Stimulated activated CD4-positive, alpha-beta T cell treated with anti-CD3 and anti-CD28 coated beads, Interleukin-1b, Interleukin-23, amount 100 ng/mL, for 1 hour (primary cell): Measurements from ENCODE around the gene B3GALT5.

ENCODE experiments used
- DNase-seq, 2 donors: peaks; one replicate each; pipeline ENCODE4 v3.0.0-alpha.2; 2020; ENCODE audit warnings: low read depth in 2 of 2

Gene B3GALT5

DNA sequence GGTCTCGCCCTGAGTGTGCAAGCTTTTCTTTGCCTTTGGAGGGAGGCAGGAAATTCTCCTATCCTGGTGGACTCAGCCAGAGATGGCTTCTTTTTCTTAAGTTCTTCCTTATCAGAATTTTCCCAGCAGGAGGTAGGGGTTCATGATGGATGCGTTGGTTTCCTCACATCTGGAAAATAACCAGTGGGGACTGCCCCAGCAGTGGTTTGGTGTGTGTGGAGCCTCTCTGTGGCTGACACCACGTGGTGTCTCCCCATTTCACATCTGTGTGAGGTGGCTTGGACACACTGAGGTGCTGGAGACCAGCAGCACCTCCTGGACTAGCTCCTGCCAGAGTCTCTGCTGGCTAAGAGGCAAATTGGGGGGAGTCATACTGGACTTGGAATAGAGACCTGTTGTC is 32.6 kb downstream of the B3GALT5 start:
- DNase-seq, result no peak

DNA sequence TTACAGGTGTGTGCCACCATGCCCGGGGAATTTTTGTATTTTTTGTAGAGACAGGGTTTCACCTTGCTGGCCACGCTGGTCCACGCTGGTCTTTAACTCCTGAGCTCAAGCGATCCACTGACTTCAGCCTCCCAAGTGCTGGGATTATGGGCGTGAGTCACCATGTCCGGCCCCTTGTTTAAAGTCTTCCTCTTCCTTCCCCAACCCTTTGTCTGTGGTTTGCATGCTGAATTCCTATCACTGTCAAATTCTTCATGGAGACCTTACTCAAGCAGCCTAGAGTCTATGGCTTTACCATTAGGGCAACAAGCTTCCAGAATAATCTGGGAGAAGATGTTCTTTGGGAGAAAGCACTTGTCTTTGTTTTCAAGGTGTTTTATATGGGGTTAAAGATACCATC is 34.7 kb downstream of the B3GALT5 start:
- DNase-seq, result no peak

- DNase-seq, result no peak
Observed at GRCh38 chr21:39648879-39649278, 36.1 kb downstream of the B3GALT5 start.

- DNase-seq, result no peak
Observed at GRCh38 chr21:39649526-39649925, 36.8 kb downstream of the B3GALT5 start.

DNA sequence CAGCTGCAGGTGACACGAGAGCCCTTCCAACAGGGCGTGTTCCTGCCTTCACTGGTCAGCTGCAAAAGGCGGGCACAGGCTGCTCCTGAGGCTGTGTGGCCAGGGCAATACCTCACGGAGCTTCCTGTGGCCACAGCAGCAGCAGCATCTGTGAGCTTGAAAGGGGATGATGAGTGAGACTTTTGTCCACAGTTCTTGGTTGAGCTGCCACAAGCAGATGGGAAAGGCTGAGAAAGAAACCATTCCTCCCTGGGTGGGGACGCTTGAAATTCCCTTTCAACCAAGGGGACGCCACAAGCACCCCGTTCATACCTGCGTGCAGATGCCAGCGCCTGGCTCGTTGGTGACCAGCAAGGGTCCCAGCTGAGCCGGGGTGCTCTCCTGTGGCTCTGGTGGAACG is 37.6 kb downstream of the B3GALT5 start:
- DNase-seq, result no peak

- DNase-seq, result no peak
Observed at GRCh38 chr21:39650801-39651200, 38.1 kb downstream of the B3GALT5 start.

DNA sequence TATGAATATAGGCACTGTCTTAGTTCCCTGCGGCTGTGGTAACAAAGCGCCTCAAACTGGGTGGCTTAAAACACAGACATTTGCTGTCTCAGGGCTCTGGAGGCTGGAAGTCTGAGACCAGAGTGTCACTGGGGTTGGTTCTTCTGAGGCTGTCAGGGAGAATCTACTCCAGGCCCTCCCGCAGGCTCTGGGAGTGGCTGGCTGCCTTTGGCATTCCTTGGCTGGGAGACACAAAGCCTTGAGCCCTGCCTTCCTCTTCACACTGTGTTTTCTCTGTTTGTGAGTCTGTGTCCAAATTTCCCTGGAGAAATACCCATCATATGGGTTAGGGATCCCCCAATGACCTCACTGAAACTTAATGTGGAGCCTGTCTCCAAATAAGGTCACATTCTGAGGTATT is 38.5 kb downstream of the B3GALT5 start:
- no peak for DNase-seq

- no peak for DNase-seq
Observed at GRCh38 chr21:39654951-39655350, 42.2 kb downstream of the B3GALT5 start.

DNA sequence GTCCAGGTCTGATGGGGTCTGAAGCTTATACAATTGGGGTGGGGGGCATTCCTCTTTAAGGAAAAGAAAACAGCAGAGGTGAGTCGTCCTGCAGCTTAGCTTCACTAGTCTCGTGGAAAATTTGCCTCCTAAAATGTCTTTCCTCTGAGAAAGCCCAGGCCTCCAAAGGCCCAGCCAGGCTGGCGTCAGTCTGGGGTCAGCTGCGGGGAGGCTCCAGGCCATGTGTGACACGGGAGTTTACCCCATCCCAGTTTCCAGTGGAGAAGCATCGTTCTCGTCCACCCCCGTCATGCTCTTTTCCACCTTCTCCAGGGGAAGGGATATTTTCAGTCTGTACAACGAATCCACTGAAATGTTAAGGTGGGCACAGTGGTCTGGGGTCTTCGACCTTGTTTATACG is 42.8 kb downstream of the B3GALT5 start:
- DNase-seq, result no peak

- no peak for DNase-seq
Observed at GRCh38 chr21:39656209-39656608, 43.5 kb downstream of the B3GALT5 start.

DNA sequence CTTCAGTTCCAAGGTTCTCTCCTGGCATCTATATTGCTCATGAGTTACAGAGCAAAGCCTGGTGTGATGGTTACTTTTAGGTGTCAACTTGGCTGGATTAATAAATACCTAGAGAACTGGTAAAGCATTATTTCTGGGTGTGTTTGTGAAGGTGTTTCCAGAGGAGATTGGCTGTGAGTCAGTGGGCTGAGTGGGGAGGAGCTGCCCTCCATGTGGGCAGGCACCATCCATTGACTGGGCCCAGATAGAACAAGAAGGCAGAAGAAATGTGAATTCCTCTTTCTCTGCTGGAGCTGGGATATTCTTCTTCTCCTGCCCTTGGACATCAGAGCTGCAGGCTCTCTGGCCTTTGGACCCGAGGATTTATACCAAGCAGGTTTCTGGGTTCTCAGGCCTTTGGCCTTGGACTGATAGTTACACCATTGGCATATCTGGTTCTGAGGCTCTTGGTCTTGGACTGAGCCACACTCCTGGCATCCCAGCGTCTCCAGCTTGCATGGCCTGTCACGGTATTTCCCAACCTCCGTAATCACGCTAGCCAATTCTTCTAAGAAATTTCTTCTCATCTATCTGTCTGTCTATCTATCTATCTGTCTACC is 44.5 kb downstream of the B3GALT5 start:
- DNase-seq, result no peak

GRCh38 chr21:39658066-39658465 is 45.3 kb downstream of the B3GALT5 start:
- no peak for DNase-seq

DNA sequence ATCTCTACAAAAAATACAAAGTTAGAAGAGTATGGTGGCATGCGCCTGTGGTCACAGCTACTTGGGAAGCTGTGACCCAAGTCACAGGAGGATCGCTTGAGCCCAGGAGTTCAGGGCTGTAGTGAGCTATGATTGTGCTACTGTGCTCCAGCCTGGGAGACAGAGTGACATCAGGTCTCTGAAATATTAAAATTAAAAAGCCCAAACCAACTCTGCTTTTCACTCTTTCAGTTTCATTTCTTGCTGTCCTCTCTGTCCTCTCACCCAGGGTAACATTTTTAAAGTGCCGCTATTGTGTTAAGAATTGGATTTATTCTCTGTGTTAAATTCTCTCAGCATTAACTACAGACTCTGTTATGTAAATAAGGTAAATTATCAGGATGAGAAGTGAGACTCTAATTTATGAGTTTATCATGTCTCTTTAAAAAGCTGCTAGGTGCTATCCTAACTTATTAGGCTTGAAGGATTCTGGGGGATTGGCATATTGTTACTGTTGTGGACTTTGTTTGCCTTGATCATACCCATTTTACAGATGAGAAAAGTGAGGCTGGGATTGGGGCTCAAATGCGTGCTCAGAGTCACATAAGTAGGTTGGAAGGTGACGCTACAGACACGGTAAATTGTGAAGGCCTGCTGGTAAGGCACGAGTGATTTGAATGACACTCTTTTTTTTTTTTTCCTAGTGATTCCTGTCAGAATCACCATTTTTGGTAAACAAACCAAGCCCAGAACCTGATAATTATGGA is 46.5 kb downstream of the B3GALT5 start:
- no peak for DNase-seq

DNA sequence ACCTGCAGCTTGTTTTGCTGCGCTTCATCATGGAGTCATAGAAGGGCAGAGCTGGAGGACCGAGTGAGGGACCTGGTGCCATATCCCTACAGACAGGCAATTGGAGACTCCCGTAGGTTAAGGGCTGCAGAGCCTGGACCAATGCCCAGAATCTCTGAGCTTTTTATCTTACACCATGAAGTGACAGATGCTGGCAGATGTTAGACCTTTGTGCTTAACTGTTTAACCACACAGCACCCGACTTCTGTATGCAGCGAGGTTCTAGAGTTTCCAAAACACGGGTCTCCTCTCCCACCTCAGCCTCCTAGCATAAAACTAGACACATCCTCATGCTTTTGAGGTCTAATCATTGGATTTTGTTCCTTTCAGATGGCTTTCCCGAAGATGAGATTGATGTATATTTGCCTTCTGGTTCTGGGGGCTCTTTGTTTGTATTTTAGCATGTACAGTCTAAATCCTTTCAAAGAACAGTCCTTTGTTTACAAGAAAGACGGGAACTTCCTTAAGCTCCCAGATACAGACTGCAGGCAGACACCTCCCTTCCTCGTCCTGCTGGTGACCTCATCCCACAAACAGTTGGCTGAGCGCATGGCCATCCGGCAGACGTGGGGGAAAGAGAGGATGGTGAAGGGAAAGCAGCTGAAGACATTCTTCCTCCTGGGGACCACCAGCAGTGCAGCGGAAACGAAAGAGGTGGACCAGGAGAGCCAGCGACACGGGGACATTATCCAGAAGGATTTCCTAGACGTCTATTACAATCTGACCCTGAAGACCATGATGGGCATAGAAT is 47.6 kb downstream of the B3GALT5 start:
- DNase-seq, result no peak

- no peak for DNase-seq
Observed at GRCh38 chr21:39661121-39661520, 48.4 kb downstream of the B3GALT5 start.

- DNase-seq, result no peak
Observed at GRCh38 chr21:39661740-39662139, 49.0 kb downstream of the B3GALT5 start.

- no peak for DNase-seq
Observed at GRCh38 chr21:39662411-39662953, 49.7 kb downstream of the B3GALT5 start.

- DNase-seq, result no peak
Observed at GRCh38 chr21:39663066-39663465, 50.3 kb downstream of the B3GALT5 start.

GRCh38 chr21:39663742-39664492 is 51.2 kb downstream of the B3GALT5 start:
- DNase-seq, result no peak

- no peak for DNase-seq
Observed at GRCh38 chr21:39664586-39664985, 51.8 kb downstream of the B3GALT5 start.

- no peak for DNase-seq
Observed at GRCh38 chr21:39666026-39666425, 53.3 kb downstream of the B3GALT5 start.
